HG03442 (cell line): ENCODE measurements around the gene DUSP2.

ENCODE experiments used
- ATAC-seq: cut with Tn5 transposase; IDR thresholded peaks from one replicate; pipeline ENCODE4 v1.9.1; 2021; ENCODE audit warnings: mild to moderate bottlenecking, moderate library complexity; ENCODE audit not compliant: unreplicated experiment

The DUSP2 gene

DNA sequence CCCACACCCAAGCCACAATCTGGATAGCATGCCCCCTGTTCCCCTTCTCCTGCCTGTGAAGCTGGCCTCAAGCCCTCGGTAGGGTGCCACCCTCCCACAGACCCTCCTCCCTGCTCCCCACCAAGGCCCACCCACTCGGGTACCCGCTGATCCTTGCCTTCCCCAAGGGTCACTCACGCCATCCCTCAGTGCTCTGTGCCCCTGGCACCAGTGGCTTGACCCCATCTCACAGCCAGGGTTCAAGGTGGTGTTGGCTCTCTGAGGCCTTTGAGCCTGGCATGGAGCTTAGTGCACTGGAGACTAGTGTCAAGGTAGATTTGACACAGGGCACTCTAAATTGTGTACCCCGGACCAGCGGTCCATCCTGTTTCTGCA, 40.8 kb downstream of the DUSP2 start:
- no peak for ATAC-seq

DNA sequence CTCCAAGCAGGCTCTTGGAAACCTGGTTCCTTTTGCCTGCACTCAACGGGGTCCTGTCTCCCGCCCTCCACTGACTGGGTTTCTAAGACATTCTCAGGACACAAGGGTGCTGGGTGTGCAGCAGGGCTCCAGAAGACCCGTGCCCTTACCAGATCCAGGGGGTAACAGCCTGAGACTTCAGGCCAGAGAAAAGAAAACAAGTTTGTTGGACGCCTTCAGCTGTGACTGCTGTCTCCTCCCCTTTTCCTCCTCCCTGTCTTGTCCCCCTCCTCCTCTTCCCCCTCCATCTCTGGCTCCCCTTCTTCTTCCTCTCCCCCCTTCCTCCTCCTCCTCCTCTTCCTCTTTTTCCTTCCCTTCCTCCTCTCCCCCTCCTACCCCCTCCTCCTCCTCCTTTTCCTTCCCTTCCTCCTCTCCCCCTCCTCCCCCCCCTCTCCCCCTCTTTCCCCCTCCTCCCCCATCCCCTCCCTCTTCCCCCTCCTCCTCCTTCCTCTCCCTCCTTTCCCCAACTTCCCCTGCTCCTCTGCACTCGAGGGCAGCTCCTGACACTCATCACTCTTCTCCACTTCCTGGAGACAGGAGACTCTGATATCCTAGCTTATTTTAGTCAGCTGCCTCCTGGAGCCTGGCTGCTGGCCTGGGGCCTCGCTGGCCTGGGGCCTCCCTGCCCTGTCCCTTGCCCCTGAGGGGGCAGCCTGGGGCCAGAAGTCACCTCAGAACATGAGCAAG, 41.3 kb downstream of the DUSP2 start:
- no peak for ATAC-seq

DNA sequence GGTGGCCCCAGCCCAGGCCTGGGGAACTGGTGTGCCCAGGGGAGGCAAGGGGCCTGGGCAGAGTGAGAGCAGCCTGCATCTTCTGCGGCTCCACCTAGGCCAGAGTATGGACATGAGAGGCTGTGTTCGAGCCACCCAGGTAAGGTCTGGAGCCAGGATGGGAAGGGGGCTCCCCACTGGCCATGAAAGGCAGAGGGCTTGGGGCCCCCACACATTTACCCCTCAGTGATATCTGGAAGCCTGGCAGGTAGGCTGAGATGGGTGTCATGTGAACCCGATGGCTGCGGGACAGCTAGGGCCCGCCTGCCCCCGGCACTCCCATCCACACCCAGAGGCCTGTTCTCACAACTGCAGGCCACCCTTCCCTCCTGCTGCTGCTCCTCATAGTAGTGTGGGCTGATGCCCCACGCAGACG, 42.0 kb downstream of the DUSP2 start:
- no peak for ATAC-seq

DNA sequence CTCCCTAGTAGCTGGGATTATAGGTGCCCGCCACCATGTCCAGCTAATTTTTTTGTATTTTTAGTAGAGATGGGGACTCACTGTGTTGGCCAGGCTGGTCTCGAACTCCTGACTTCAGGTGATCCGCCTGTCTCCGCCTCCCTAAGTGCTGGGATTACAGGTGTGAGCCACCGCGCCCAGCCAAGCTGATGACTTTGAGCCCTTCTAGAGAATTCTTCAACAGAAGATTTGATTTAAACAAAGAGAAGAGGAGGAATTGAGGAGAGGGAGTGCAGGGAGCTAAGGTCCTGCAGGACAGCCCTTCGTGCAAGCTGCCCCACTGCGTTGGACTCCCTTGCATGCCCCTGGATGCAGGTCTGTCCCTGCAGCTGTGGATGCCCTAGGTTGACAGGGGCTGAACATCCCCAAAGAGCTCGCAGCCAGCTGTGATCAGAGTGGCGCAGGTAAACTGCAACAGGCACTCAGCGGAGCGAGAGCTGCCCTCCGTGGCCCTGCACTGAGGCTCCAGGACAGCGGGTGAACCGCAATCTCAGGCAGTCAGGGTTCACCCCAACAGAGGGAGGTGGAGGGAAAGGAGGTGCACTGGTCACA, 42.5 kb downstream of the DUSP2 start:
- ATAC-seq = no peak

DNA sequence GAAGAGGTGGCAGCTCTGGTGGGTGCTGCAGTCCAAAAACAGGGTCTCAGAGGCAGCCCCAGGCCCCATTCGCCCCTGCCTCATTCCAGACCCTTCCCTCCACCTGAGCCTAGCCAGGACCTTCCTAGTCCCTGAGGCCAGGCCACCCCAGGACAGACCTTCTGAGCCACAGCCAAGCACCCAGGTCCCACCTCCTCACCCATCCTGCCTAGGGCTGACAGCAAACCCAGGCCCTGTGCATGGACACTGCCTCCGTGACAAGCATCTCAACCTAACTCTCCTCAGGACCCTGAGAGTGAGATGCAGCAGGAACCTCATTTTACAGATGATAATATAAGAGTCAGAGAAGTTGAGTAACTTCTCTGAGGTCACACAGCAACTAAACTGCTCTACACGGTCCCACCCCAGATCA, 44.3 kb downstream of the DUSP2 start:
- no peak for ATAC-seq

DNA sequence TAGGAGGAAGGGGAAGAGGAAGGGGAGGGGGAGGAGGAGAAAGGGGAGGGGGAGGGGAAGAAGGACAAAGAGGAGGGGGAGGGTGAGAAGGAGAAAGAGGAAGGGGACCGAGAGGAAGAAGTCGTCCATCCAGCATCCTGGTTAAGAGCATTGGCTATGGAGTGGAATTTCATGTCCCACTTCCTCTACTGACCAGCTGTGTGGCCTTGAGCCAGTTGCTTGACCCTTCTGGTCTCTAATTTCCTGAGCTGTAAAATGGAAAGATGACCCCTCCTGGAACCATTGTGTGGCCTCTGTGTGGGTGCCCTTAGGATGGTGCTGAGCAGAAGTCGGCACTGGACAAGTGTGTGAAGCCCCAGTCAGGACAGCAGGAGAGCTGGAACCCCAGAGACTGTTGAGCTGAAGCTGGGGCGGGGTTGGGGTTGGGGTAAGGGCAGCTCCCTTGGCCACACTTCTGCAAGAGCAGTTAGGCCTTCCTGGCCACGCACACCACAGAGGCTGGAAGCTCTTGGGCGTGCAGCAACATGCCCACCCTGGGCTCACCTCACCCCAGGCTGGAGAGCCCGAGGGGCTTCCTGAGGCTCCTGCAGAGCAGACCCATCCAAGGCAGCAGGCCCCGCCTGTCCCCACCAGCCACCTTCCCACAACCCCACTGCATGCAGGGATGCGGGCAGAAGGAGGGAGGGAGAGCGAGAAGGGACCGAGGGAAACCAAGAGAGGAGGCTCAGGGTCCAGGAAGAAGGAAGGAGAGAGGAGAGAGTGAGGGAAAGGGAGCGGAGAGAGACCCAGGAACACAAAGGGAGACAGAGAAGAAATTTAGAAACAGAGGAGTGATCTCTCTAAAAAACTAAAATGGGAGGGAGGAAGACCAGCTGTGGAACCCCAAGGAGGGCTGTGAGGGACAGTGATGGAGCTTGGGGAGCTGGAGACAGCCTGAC, 45.1 kb downstream of the DUSP2 start:
- no peak for ATAC-seq

DNA sequence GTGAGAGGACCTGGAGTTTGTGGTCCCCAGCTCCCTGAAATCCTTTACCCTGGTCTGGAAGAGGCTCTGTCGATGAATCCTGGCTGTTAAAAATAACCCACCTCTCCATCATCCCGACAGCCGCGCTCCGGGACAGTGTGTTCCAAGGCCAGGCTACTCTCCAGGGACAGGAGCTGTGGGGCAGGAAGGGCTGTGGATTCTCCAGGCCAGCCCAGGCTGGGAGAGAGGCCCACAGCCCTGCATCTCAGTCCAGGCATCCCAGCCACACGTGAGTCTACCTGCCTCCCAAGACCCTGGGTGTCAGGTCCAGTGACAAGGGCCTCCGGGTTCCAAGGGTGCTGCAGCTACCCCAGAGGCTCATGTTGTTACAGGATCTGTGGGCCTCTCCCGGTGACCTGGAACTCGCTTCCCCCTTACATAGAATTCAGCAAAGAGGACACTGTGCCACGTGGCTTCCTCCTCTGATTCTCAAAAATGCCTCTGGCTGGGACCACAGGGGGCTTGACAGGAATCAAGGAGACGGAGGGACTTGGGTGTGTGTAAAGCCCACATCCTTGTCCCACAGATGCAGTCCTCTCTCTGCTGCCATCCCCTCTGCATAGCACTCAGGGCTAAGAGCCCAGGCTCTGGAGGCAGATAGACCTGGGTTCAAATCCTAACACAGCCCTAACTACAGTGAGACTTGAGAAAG, 46.2 kb downstream of the DUSP2 start:
- ATAC-seq = no peak

DNA sequence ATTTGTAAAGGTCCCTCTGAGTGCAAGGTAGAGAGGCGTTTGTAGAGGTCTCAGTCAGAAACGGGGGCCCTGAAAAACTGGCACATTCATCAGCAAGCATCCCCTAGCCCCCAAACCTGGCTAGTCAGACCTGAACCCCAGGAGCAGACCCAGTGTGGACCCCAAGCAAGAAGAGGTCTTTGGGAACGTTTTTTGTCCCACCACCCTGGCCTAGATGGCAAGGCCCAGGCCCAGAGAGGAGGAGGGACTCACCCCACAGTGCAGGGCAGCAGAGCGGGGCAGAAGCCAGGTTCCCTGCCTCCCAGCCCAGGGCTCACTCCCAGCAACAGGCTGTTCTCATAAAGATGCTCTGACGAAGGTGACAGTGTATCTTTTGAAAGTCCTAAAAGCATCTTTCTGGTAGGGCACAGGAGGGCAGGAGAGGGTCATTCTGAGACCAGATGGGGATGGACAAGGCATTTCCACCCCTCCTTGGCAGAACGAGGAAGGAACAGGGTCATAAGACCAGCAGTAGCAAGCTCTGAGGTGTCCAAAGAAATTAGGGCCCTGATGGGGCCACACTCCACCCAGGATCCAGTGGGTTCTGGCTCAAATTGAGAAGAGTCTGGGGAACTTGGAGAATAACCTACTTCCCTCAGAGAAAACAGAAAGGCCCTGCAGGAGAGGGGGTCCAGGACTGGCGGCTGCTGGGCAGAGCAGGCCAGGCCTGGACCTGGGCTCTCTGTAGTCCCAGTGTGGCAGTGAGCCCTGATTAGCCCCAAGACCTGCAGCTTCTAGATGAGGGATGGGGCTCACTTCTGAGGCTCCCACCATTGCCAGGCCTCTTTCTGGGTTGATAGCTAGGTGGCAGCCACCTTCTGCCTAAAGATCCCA, 47.1 kb downstream of the DUSP2 start:
- no peak for ATAC-seq

DNA sequence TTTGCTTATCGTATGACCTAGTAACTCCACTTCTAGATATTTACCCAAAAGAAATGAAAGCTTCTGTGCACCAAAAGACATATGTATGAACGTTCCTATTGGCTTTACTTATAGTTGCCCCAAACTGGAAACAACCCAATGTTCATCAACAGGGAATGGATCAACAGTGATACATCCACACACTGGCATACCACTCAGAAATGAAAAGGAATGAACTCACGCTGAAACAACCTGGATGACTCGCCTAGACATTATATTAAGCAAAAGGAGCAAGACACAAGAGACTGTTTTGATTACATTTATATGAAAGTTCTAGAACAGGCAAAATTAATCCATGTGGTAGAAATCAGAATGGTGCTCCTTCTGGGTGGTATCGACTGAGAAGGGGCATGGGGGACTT, 47.8 kb downstream of the DUSP2 start:
- no peak for ATAC-seq

DNA sequence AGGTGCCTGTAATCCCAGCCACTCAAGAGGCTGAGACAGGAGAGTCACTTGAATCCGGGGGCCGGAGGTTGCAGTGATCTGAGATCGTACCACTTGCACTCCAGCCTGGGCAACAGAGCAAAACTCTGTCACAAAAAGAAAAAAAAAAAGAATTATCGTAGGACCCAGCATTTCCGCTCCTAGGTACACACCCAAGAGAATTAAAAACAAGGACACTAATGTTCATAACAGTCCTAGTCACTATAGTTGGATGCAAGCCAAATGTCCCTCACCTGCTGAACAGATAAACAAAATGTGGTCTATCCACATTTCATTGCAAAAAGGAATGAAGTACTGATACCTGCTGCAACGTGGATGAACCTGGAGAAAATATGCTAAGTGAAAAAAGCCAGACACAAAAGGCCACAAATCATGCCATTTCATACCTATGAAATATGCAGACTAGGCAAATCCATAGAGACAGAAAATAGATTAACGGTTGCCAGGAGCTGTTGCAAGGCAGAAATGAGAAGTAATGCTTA, 50.1 kb downstream of the DUSP2 start:
- no peak for ATAC-seq

DNA sequence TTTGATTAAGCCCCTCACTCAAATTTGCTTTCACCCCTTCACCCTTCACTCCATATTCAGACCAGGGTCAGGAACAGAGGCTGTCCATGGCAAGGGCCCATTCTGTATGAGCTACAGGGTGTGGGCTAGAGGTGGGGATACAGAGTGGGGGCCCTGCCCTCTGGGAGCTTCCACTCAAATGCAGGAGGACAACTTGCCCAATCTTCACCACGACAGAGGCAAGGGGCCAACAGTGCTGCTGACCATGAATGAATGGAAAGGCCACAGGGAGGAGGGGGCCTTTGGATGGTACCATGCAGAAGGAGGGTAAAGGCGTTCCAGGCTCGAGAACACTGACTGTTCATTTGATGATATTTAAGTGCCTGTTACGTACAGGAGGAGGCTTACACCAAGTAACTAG, 51.7 kb downstream of the DUSP2 start:
- ATAC-seq = no peak
